Measurements from ENCODE around the gene GDF11.

Gene GDF11

DNA sequence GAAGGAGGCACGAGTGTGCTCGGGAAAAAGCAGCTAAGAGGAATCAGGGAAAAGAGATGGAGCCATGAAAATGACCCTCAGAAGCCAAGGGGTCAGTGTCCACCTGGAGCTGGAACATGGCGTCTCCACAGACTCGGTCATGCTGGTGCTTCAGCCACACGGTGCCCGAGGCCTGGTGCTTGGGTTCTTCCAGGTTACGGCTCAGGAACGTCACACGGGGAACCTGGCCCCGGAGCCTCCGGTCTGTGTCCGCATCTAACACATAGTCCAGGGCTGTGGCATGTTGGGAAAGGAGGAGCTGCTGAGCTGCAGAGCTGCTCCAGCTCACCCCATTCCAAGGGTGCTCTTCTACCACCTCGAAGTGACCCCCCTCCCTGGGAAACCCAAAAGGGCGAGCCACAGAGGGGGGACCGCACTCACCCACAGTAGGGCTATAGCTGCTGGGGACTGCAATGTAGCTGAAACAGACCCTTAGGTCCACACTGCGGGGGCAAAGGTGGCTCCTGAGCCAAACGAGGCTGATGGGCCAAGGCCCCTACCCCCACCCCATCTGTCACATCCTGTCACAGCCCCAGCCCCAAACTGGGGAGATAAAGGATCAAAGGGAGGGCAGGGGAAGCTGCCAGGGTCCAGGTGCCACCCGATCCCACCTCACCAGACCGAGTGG, 46.0 kb upstream of the GDF11 start:
- TF ChIP-seq, protein P1, sequence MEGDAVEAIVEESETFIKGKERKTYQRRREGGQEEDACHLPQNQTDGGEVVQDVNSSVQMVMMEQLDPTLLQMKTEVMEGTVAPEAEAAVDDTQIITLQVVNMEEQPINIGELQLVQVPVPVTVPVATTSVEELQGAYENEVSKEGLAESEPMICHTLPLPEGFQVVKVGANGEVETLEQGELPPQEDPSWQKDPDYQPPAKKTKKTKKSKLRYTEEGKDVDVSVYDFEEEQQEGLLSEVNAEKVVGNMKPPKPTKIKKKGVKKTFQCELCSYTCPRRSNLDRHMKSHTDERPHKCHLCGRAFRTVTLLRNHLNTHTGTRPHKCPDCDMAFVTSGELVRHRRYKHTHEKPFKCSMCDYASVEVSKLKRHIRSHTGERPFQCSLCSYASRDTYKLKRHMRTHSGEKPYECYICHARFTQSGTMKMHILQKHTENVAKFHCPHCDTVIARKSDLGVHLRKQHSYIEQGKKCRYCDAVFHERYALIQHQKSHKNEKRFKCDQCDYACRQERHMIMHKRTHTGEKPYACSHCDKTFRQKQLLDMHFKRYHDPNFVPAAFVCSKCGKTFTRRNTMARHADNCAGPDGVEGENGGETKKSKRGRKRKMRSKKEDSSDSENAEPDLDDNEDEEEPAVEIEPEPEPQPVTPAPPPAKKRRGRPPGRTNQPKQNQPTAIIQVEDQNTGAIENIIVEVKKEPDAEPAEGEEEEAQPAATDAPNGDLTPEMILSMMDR (IDR thresholded peaks at IDR 0.05; ENCODE audit: low read depth, low read length), result no peak
- no peak overlapping the region for H3K4me3 ChIP-seq (ENCODE audit: low read depth, low read length)
- in situ Hi-C loops (cut with HindIII; ENCODE audit: low sequenced_read_pairs), result no loop called here
- DNase-seq (ENCODE audit: low read depth, low spot score), result no peak

DNA sequence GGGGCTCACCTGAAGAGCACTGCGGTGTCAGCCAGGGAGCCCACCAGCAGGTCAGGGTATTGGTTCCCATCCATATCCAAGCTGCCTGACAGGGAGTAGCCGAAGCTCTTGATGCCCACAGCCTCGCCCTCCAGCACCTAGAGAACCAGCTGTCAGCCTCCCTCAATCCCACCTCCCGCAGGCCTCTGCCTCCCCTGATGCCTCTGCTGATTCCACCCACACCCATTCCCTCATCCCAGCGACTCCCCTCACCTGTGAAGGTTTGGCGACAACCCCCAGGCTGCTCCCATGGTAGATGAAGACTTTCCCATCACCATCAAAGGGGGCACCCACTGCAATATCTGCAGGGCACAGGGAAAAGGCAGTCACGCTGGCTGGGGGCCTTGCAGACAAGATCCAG, 45.2 kb upstream of the GDF11 start:
- in situ Hi-C loops (cut with HindIII; ENCODE audit: low sequenced_read_pairs), result no loop called here
- H3K4me3 ChIP-seq (ENCODE audit: low read depth, low read length), result no peak overlapping the region
- no peak for DNase-seq (ENCODE audit: low read depth, low spot score)
- TF ChIP-seq, protein P1 (IDR thresholded peaks at IDR 0.05; ENCODE audit: low read depth, low read length), result no peak

DNA sequence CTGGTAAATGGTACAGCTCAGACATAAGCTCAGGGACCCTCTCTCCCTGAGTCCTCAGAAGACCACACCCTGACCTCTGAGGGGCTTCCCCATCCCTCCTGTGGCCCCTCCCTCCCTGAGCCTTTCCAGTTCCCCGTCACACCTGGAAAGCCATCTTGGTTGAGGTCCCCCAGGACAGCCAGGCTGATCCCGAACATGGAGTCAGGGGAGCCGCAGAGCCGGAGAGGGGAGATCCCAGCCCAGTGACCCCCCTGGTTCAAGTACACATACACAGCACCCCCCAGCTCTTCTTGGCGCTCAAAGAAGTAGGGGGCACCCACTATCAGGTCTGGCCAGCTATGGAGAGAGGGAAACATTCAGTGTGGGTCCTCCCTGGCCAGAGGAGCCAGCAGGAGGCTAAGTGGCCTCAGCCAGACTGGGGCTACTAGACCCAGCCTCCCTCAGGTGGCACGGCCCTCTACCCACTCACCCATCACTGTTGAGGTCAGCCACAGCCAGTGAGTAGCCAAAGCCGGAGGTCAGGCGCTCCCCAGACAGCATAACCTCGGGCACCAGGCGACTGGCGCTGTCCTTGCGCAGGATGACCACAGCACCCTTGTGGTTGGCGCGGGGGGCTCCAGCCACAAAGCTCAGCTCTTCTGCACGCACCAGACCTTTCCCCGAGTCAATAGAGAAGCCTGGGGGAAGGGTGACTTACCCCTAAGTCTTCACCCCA, 44.5 kb upstream of the GDF11 start:
- in situ Hi-C loops (cut with HindIII; ENCODE audit: low sequenced_read_pairs), result no loop called here
- H3K4me3 ChIP-seq (ENCODE audit: low read depth, low read length), result no peak overlapping the region
- TF ChIP-seq, protein P1 (IDR thresholded peaks at IDR 0.05; ENCODE audit: low read depth, low read length), result no peak
- no peak for DNase-seq (ENCODE audit: low read depth, low spot score)

DNA sequence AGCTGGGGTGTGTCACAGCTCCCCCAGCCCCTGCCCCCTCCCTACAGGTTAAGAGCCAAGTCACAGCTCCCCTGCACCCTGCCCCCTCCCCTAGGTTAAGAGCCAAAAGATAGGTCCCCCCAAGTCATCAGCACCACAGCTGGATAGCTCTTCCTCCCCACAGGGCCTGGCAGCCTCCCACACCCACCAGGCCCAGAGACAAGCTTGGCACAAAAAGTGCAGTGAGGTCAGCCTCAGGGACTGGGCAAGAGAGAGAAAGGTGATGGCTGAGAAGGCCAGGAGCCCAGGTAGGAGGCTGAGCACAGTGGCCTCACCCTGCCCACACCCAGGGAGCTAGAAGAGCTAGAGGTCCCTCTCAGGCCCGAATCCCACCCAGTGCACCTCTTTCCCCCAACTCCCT, 44.0 kb upstream of the GDF11 start:
- no peak for DNase-seq (ENCODE audit: low read depth, low spot score)

DNA sequence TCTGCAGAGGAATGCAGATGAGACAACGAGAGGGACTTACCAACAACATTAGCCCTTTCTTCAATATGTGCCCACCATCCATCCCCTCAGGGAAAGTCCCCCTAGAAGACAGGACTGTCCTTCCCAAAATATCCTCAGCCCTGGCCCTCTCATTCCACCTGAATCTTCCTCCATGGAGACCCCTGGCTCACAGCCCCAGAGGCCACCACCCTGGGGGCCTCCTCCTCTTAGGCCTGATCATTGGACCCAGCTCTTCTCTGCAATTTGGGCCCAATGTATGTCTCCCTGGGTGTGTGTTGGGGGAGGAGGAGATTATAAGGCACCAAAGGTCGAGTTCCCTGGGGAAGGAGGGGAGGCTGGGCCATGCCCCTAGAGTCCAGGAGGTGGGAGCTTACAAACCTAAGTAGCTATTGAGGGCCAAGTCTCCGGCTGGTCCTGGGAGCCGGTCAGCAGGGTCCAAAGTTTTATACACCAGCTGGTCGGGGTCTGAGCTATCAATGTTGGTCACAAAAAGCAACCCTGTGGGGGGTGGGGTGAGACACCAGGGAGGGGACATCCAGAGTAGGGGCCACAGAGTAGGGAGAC, 43.4 kb upstream of the GDF11 start:
- in situ Hi-C loops (cut with HindIII; ENCODE audit: low sequenced_read_pairs), result no loop called here
- H3K4me3 ChIP-seq (ENCODE audit: low read depth, low read length), result no peak overlapping the region
- DNase-seq (ENCODE audit: low read depth, low spot score), result no peak
- TF ChIP-seq, protein P1 (IDR thresholded peaks at IDR 0.05; ENCODE audit: low read depth, low read length), result no peak

More for the DNA sequence above, 44.0 kb upstream of the GDF11 start:
- TF ChIP-seq, protein P1 (IDR thresholded peaks at IDR 0.05; ENCODE audit: low read depth, low read length), result no peak
- in situ Hi-C loops (cut with HindIII; ENCODE audit: low sequenced_read_pairs), result no loop called here
- H3K4me3 ChIP-seq (ENCODE audit: low read depth, low read length), result no peak overlapping the region

DNA sequence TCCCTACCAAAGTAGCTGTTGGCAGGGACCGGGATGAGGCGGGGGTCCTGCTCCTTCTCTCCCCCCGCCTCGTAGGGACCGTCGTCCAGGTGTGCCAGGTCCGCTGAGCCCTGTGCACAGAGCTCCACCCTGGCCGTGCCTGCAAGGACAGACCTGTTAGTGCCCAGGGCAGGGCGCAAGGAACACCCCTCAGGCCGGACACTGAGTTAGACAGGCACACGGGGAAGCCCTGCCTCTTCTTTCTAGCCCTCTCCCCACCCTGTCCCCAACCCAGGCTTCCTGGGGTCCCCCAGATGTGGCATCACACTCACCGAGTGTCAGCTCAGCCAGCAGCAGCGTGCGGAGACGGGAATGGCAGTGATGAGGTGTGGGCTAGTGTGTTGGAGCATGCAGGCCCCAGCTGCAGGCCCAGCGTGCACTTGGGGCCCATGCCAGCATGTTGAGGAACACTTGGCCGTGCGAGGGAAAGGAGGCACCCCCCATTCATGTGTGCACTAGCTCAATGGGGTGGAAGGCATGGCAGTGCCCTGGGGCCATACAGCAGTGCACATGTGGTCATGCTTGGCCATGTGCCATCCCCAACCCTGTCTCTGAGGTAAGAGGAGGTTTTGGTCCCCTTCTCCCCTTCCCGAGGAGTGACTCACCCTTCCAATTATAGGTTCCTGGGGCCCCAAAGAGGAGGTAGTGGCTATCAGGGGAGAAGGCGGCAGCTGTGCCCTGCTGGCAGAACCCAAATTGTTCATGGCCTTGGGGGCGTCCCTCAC, 42.5 kb upstream of the GDF11 start:
- H3K4me3 ChIP-seq (ENCODE audit: low read depth, low read length), result no peak overlapping the region
- TF ChIP-seq, protein P1 (IDR thresholded peaks at IDR 0.05; ENCODE audit: low read depth, low read length), result no peak
- DNase-seq (ENCODE audit: low read depth, low spot score), result no peak

More for the DNA sequence above, 42.5 kb upstream of the GDF11 start:
- in situ Hi-C loops (cut with HindIII; ENCODE audit: low sequenced_read_pairs), result no loop called here

Data from astrocyte of the spinal cord (primary cell).